ENCODE measurements around the gene RUNDC1. TPM values are rescaled to one million over a fixed set of nuclear protein-coding genes. Genes with fewer than 3 reads are reported as not detected.

RUNDC1 gene
- total and polyA plus RNA-seq, 11 donors = 5.5 to 15.9 (median 11.4) TPM

DNA sequence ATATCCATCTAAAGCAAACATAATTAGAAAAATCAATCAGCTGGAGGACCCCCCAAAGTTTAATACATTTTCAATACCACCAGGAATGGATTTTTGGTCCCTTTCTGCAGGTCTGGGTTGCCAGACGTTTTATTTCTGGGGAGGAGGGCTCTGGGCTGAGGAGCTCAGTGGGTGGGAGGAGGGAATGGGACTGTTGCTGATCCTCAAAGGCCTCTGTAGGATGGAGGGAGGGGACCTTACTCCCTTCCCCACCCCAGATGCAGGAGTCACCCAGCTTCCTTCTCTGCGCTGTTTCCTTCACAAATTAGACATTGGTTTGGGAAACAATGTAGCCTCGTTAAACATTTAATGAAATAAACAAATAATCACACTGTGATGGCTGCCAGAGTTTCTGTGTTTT lies 51.3 kb downstream of the RUNDC1 start:
- no peaks in the 10 kb centered on the region for H3K27me3 ChIP-seq
- no peak overlapping the region for H3K27ac ChIP-seq
- no peaks in the 10 kb centered on the region for H3K36me3 ChIP-seq
- 82 to 91% (median 86%) methylated on average over 3 of the region's 3 CpGs for WGBS, 4 donors
- ATAC-seq (no peak), DNase-seq (no peak)
- TF ChIP-seq POLR2A (IDR thresholded peaks at IDR 0.05) (no peak), CTCF (IDR thresholded peaks at IDR 0.05) (no peak)
- H3K9me3 ChIP-seq = no peaks in the 10 kb centered on the region
- intact Hi-C loops (cut with DNase I) = loop anchor here in 1 of 10 donors (5.0 kb wide), 1 partner anchor 96 kb away; the partner anchor contains the start of gene BRCA1
- no peaks in the 10 kb centered on the region for H3K4me1 ChIP-seq
- H3K4me3 ChIP-seq = no peak overlapping the region

- no peak for ATAC-seq
- WGBS, 4 donors = 51 to 60% (median 54%) methylated on average over 12 of the region's 12 CpGs
Measured at GRCh38 chr17:43033948-43034881, 53.9 kb downstream of the RUNDC1 start.

GRCh38 chr17:43034894-43035293 lies 54.5 kb downstream of the RUNDC1 start:
- H3K4me3 ChIP-seq = no peak overlapping the region
- no peak for TF ChIP-seq POLR2A (IDR thresholded peaks at IDR 0.05)
- TF ChIP-seq CTCF (IDR thresholded peaks at IDR 0.05) = no peak
- H3K27ac ChIP-seq = no peak overlapping the region
- no peaks in the 10 kb centered on the region for H3K27me3 ChIP-seq
- DNase-seq = no peak
- H3K36me3 ChIP-seq = no peaks in the 10 kb centered on the region
- H3K9me3 ChIP-seq = no peaks in the 10 kb centered on the region
- 86 to 97% (median 89%) methylated on average over 3 of the region's 3 CpGs for WGBS, 4 donors
- intact Hi-C loops (cut with DNase I) = loop anchor here in 1 of 10 donors (5.0 kb wide), 1 partner anchor 92 kb away; the partner anchor contains the start of gene BRCA1
- no peak for ATAC-seq
- no peaks in the 10 kb centered on the region for H3K4me1 ChIP-seq

More at GRCh38 chr17:43033948-43034881, 53.9 kb downstream of the RUNDC1 start:
- Histone ChIP-seq H3K36me3 (no peaks in the 10 kb centered on the region), H3K4me3 (no peak overlapping the region), H3K9me3 (no peaks in the 10 kb centered on the region), H3K4me1 (no peaks in the 10 kb centered on the region), H3K27ac (no peak overlapping the region), H3K27me3 (no peaks in the 10 kb centered on the region)
- TF ChIP-seq POLR2A (IDR thresholded peaks at IDR 0.05) (no peak), CTCF (IDR thresholded peaks at IDR 0.05) (no peak)
- DNase-seq = no peak
- intact Hi-C loops (cut with DNase I) = loop anchor here in 1 of 10 donors (5.0 kb wide), 1 partner anchor 93 kb away; the partner anchor contains the start of gene BRCA1

DNA sequence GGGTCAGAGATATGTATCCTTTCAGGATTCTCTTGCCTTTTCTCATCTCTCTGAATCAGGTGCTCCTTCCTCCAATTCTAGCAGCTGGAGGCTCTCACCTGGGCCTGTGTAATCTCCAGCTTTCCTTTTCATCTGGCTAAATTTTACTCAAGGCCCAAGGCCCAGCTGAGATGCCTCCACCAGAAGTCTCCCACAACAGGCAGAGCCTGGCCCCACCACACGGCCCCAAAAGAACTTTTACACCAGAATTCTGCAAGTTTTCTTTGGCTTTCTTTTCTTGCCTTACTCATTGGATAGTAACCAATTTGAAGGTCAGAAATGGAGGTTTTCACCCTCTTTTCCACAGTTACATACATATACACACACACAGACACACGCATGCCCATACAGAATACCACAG lies 59.3 kb downstream of the RUNDC1 start:
- intact Hi-C loops (cut with DNase I) = loop anchor here in 1 of 10 donors (10.0 kb wide), 1 partner anchor 55 kb away; no protein-coding TSS in a partner anchor
- Histone ChIP-seq H3K27me3 (no peaks in the 10 kb centered on the region), H3K9me3 (no peaks in the 10 kb centered on the region), H3K4me1 (no peaks in the 10 kb centered on the region), H3K36me3 (no peaks in the 10 kb centered on the region), H3K27ac (no peak overlapping the region), H3K4me3 (no peak overlapping the region)
- whole genome bisulfite sequencing, 4 donors = 90 to 100% (median 97%) methylated on average over 2 of the region's 2 CpGs
- no peak for TF ChIP-seq CTCF (IDR thresholded peaks at IDR 0.05)
- no peak for TF ChIP-seq POLR2A (IDR thresholded peaks at IDR 0.05)
- DNase-seq (no peak), ATAC-seq (no peak)

All from heart left ventricle (tissue), 16 donors.